ENCODE data around the gene TIAM1.

Gene TIAM1

DNA sequence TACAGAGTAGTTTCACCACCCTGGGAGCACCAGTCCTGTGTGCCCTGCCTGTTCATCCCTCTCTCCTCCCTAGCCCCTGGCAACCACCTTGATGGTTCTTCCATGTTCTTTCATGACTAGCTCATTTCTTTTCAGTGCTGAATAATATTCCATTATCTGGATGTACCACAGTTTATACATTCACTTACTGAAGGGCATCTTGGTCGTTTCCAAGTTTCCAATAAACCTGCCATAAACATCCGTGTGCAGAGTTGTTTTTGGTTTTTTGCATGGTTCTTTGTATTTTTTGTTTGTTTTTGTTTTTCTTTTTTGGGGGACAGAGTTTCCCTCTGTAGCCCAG is 13.9 kb downstream of the TIAM1 start:
- DNase-seq (ENCODE audit: low read depth in 2 of 2), result no peak

DNA sequence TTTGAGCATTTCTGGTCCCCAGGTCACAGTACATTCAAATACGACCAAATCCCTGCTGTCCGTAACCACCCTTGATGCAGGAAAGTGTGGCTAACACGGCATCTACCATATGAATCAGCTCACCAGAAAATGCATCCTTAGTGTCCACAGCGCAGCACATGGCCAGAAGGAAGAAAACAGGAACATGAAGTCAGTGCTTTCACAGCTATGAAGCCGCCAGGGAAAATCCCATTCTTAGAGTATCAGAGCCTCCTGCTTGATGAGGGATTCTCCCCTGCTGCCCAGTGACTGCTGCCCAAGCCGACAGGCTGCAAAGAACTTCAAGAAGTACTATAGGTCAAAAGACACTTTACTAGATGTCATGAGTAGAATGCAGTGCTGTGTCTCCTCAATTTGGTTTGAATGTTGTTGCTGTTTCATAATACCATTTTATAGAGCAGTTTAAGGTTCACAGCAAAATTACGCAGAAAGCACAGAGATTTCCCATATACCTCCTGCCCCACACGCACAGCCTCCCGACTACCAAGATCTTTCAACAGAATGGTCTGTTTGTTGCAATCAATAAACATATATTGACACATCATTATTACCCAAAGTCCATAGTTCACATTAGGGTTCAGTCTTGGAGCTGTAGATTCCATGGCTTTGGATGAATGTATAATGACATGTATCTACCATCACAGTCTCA is 14.5 kb downstream of the TIAM1 start:
- DNase-seq (ENCODE audit: low read depth in 2 of 2), result no peak

DNA sequence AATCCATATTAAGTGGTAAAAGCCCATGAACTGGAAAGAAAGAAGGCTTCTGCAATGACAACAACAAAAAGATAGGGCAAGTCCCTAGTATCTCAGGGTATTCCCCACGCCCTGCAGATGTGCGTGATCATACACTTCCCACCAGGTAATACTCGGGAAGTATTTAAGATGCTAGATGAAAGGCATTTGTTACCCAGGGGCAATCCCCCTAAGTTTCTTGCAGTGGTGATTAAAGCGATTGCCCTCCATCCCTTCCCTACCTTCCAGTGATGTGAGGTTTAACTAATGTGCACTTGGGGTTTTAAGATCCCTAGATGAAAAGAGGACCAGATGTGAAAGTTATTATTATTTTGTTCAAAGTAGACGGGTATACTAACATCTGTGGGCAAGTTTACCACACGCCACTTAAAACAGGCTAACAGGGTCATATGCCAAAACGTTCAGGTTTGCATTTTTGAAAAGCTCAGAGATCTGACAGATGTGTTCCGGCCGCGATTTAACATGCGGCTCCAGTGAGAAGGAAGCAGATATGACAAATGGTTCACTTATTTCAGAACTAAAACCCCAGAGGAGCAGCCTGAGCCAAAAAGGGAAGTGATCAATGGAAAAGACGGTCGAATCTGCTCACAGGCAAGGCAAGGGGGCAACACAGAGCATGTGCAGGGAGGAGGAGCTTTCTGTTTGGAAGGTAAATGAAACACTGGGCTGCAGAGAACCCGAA is 17.4 kb downstream of the TIAM1 start:
- DNase-seq (ENCODE audit: low read depth in 2 of 2), result peak; percentile 13 to 41

DNA sequence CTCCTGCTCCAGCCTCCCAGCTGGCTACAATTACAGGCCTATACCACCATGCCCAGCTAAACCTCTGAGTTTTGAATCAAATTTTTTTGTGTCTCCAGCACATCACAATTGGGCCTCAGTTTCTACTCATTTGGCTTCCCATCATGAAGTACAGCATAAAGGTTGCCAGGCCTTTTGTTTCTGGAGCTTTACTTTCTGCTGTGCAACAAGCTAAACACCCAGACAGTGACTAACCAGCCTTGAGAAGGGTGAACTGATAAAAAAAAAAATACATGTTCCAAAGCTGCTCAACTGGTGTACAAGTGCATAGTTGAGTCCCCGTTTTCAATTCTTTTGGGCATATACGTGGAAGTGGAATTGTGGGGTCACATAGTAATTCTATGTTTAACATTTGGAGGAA is 25.1 kb downstream of the TIAM1 start:
- DNase-seq (ENCODE audit: low read depth in 2 of 2), result no peak

DNA sequence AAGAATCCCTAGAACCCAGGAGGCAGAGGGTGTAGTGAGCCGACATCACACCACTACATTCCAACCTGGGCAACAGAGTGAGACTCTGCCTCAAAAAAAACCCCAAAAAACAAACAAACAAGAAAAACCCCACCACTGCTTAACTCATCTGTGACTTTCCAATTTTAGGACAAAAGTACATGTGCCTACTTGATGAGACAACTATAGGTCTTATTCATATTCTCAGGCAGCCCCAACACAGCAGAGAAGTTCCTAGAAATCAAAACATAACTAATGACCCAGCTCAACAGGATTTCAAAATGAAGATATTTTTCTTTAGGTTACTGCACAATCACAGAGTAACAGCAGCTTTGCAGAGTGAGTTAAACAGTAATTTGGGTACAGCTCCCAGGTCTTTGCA is 26.4 kb downstream of the TIAM1 start:
- DNase-seq (ENCODE audit: low read depth in 2 of 2), result no peak

DNA sequence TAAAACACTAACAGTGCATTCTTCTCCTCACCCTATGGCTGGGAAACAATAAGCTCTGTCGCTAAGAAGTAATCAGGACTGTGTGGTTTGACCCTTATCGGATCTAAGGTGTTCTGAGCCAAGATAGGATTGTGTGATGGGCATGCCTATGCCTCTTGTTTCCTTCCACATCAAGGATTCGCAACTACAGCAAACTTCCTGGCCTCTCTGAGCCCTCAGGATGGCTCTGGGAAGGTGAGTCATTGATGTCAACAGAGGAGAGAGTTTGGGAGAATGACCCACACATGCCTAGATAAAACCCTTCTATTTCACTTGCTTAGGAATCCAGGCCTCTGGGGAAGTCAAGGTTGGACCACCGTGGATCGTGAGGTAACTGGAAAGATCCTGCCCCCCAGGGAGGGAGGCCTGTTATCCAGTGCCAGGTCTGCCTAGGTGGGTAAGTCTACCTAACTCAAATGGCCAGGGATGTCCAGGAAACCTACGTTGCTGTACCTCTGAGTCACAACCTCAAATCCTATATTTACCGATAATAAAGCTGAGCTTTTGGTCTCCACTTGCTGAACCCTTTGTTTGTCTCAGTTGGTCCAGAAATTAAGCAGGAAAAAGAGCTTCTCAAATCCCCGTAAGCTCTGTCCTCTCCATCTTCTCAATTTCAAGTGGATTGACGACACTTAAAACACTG is 27.4 kb downstream of the TIAM1 start:
- DNase-seq (ENCODE audit: low read depth in 2 of 2), result no peak

DNA sequence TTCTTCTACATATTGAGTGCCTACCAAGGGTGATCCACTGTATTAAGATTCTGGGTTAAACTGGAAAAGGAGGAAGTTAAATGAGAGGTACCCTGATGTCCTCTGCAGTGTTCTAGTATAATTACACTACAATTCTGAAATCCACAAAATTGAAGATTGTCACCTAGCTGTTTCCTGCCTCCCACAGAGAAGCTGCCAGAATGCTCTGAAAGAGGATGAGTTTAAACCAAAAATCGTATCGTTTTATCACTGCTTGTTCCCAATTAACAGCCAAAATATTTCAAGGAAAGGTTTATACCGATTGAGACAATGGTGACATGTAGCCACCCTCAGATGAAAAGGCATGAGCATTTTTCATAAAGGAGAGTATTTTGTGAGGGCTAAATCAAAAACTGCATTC is 28.0 kb downstream of the TIAM1 start:
- DNase-seq (ENCODE audit: low read depth in 2 of 2), result no peak

DNA sequence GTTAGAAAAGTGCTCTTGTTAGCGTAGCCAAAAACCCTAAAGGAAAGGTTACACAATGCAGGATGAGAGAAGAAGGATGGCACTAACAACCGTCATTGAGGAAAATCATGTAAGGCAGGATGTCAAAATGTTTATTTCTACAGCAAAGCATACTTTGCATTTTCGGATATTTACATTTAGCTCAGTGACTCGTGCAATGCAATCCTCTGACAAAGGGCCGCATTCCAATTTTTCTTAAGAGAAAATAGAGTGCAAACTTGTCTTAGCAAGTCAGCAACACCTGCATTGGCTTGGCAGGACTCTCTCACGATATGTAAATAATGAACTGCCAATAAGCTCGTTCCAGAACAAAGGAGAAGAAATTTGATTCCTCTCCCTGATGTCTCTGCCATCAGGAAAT is 33.3 kb downstream of the TIAM1 start:
- no peak for DNase-seq (ENCODE audit: low read depth in 2 of 2)

DNA sequence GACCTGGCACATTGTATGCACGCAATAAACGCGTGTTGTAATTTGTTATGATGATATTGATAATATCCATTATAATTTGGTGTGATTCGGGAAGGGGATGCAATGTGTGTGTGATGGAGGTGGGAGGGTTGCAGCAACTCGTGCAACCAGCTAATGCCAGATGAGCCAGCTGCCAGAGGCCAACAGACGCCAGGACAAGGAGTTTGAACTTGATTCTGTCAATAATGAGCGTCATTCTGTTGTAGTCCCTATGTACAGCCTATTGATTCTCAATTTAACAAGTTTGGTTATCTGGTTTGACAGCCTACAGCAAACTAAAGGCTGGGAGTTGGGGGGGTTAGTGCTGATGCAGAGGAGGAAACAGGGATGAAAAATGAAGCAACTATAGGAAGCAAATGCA is 35.5 kb downstream of the TIAM1 start:
- no peak for DNase-seq (ENCODE audit: low read depth in 2 of 2)

DNA sequence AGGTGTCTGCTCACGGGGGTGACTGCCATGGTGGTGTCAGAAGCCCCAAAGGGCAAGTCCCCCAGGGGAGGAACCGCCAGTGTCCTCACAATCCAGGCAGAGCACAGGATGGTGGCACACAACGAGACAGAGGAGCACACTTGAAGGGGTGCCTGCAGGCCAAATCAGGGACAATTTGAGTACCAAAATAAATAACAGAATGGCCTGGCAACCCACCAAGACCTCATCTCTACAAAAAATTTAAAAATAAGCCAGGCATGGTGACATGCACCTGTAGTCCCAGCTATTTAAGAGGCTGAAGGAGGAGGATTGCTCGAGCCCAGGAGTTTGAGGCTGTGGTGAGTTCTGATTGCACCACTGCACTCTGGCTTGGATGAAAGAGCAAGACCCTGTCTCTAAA is 38.2 kb downstream of the TIAM1 start:
- no peak for DNase-seq (ENCODE audit: low read depth in 2 of 2)

DNA sequence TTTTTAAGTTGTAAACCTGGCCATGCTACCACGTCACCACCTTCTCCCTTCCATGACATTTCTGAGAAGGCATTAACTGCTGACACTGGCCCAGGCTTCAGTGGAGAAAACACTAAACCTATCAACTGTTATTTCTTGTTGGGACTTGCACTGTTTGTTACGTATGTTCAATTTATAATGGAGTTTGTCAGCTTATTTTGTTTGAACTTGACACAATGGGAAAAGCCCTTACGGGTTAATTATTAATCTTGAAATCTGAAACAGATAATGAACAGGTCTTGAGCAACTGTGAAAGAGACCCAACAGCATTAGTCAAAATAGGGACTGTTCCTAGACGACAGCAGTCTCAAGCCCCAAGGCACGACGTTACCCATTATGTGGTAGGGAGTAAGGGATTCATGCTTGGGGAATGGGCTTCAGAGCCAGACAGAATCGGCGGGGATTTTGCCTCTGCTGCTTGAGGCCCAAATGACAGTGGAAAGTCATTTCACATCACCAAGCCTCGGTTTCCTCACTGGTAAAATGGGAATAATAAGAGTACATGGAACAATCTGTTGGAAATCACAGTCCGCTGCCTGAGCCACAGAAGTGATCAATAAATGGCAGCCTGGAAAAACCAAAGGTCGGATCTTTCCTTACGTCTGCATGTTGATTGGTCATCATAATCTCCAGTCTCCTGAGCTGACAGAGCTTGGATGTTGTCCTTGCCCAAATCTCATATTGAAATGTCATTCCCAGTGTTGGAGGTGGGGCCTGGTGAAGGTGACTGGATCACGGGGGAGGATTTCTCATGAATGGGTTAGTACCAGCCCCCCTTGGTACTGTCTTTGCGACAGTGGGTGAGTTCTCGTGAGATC is 44.5 kb downstream of the TIAM1 start:
- no peak for DNase-seq (ENCODE audit: low read depth in 2 of 2)

DNA sequence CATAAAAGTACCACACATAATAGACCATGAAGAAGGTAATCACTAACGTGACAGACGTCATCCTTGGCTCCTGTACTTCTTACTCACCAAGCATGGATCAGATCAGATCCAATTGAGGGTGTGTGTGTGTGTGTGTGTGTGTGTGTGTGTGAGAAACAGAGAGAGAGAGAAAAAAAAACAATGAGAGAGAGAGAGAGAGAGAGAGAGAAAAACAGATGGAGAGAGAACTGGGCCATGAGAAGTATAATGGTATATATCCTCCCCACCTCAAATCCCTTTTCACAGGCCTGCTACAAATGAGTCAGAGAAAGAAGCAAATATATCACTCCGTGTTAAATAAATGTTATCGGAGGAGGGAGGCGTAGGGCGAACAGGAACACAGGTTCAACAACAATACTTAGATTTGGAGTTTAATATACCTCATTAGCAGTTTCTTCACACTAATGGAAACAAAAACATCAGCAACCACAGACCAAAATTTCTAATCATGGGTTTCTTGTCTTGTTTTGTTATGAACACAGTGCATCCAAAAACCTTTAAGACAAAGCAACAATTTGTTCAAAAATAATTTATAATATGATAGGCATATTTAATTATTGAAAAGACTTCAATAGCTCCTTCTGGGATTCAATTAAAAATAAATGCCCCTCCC is 45.3 kb downstream of the TIAM1 start:
- DNase-seq (ENCODE audit: low read depth in 2 of 2), result no peak

DNA sequence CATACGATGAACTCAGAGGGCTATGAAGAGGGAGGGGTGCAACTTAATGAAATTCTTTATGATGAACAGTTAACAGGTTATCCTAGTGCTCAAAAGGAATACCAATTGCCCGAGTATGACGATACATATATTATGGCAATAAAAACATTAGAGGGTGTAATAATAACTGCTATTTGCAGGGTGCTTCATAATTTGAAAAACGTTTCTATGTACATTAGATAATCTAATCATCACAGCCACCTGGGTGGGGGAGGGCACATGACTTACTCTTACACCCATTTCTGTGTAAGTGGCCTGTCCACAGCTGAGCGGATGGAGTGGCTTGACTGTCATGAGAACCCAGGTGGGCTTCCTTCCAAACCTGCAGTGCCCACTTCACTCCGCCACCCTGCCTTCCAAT is 46.3 kb downstream of the TIAM1 start:
- DNase-seq (ENCODE audit: low read depth in 2 of 2), result no peak

DNA sequence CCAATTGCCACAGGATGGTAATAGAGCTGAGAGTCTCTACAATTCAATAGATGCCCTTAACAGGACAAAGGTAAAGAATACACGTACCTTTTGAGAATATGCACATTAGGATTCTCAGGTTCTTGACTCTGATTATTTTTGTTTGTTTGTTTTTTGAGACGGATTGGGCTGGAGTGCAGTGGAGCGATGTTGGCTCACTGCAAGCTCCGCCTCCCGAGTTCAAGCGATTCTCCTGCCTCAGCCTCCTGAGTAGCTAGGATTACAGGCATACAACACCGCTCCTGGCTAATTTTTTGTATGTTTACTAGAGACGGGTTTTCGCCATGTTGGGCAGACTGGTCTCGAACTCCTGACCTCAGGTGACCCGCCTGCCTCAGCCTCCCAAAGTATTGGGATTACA is 48.4 kb downstream of the TIAM1 start:
- DNase-seq (ENCODE audit: low read depth in 2 of 2), result no peak

DNA sequence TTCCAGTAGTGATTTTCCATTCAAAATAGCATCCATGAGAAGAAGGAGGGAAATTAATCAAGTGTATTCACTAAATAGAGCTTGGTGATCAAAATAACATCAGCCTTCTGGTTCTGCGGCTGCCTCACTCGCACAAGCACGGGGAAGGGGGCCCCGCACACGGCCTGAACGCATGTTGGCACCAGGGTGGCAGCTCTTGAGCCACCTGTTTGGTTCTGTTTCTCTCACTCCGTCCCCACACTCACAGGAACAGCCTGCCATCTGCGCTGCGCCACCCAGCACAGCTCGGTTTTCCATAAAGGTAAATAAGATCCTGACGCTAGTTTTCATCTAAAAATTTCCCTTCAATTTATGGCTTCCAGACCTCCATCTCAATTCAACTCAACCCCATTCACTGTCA is 49.4 kb downstream of the TIAM1 start:
- no peak for DNase-seq (ENCODE audit: low read depth in 2 of 2)

DNA sequence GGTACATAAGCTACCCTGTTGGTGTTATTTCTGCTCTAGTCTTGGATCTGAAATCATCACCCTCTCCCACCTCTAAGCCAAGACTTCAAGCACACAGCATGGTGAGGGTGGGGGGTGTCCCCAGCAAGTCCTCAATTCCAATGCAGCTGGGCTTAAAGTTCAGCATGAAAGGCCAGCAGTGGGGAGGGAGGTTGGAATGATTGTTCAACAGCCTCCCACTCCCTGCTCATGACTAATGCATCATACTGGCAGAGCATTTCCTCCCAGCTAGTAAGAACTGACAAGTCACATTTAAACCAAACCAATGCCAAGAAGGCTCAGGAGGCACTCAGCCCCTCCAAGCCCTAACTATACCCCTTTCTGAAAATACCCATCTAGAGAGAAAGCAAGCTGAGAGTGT is 50.1 kb downstream of the TIAM1 start:
- peak; percentile 17 to 40 for DNase-seq (ENCODE audit: low read depth in 2 of 2)

DNA sequence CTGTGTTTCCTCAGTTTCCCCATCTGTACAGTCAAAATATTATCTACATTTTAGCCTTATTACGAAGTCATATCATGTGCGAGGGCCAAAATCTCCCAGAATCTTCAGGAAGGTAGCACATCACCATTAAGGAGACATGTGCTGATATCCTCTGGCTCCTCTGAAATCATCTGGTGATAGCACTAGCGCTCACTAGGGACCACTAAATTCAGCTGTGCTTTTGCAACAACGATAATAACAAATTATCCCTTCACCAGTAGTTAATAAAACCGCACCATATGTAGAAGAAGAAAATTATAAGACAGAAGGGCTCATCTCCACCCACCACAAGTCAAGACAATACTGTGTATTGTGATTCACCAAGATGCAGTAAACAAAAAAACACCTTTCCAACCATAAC is 53.3 kb downstream of the TIAM1 start:
- DNase-seq (ENCODE audit: low read depth in 2 of 2), result no peak

DNA sequence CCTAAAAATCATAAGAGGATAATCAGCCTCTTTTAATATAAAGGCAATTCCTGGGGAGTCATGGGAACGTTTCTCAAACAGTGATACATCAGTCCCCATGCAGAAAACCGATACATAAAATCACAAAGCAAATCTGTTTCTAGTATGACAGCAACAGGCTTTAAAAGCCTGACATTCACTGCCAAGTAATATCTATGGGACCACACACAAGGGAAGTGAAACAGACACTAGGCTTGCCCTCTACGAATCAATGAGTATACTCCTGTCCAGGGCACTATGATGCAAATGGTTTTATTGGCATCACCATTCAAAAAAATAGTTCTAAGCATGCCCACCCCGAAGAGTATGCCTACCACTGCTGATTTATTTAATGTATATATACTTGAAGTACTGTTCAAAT is 54.4 kb downstream of the TIAM1 start:
- no peak for DNase-seq (ENCODE audit: low read depth in 2 of 2)

DNA sequence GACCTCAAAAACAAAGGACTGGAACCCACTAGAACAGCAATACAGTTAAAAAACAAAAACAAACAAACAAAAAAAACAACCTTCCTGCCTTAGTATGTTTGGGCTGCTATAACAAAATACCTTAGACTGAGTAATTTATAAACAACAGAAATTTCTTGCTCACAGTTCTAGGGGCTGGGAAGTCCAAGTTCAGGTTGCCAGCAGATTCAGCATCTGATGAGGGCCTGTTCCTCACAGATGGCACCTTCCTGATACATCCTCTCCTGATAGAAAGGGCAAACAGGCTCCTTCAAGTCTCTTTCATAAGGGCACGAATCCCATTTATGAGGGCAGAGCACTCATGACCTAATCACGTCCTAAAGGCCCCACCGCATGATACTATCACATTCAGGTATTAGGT is 55.9 kb downstream of the TIAM1 start:
- DNase-seq (ENCODE audit: low read depth in 2 of 2), result no peak

DNA sequence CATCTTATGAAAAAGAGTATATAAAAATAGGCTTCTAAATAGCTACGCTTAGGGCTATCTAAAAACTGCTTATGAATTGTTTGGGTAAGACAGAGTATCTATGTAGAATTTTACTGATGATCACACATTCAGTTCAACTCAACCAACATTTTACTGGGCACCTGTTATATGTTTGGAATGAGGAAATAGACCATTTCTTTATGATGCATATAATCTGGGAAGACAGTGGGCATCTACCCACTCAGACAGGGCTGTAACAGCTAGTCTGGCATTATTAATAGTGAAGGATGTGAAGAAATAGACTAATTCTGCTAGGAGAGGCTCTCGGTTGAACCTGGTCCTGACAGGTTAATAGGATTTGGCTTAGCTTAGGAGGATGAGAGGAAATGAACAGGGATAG is 56.9 kb downstream of the TIAM1 start:
- DNase-seq (ENCODE audit: low read depth in 2 of 2), result no peak

DNA sequence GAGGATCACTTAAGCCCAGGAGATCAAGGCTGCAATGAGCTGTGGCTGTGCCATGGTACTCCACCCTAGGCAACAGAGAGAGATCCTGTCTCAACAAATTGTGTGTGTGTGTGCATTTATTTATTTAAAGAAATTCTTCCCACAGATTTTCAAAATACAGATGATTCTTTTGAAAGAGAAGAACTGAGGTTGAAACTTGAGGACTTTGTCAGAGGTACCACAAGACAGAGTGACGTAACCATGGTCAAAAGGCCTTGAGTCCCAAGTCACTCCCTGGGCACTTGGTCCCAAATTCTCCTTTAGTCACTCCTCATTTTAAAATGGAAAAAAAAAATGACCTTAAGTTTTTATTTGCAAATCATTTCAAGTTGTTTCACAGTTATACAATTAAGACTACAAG is 57.4 kb downstream of the TIAM1 start:
- DNase-seq (ENCODE audit: low read depth in 2 of 2), result no peak

Measured in stimulated activated CD8-positive, alpha-beta memory T cell treated with anti-CD3 and anti-CD28 coated beads, Interleukin-2, amount 100 ng/mL, for 48 hours (primary cell).